HepG2 (cell line): ENCODE measurements around the gene RAD51D. TPM values are rescaled to one million over a fixed set of nuclear protein-coding genes. Genes with fewer than 3 reads are reported as not detected.

Source experiments
- ATAC-seq: fragments of 200-7000 bp; cut with Tn5 transposase; 3 replicates; pipeline ENCODE4 v1.9.1; 2020; ENCODE audit warnings: mild to moderate bottlenecking, moderate library complexity
- BruUV-seq: library from RNA; stranded (reverse); fragments of 400-500 nt; replicated peaks from 2 replicates; lab custom pipeline; 2021; lab: Mats Ljungman, UMichigan
- CTCF ChIA-PET: fragments of 300-600 bp; formaldehyde crosslinking; extraction: SDS; loops from one replicate; lab custom pipeline; 2021; ENCODE audit warnings: low total read pairs, inconsistent platforms, low intra/inter-chr PET ratio; lab: Yijun Ruan, JAX
- POLR2A ChIA-PET: fragments of 350-600 bp; sonication (Branson Sonifier 250); formaldehyde crosslinking; loops from one replicate; lab custom pipeline; 2020; ENCODE audit warnings: antibody characterized with exemption, inconsistent platforms; lab: Yijun Ruan, JAX
- DNase-seq: peaks from one replicate; pipeline ENCODE4 v3.0.0-alpha.2; 2015; ENCODE audit warnings: low spot score
- FAIRE-seq: peaks from 3 replicates; lab custom pipeline; 2011; peaks lifted over from hg19 to GRCh38; lab: Jason Lieb, UNC
- H2AFZ ChIP-seq: one replicate; pipeline ENCODE4 v1.6.1; 2011; ENCODE audit warnings: low read length, inconsistent platforms
- H3K27ac ChIP-seq: fragments of 300-600 bp; 3 replicates; pipeline ENCODE4 v1.8.0; 2011; ENCODE audit warnings: mixed run types, mild to moderate bottlenecking, mixed read lengths, low read length, inconsistent platforms; ENCODE audit not compliant: insufficient read depth; ENCODE audit errors: extremely low read length
- H3K27me3 ChIP-seq, 2 experiments: fragments of 200-600 bp in 1 of 2; 2 replicates in 1 of 2; 3 replicates in 1 of 2; pipeline versions ENCODE4 v1.6.0 to v1.8.0; 2011; ENCODE audit warnings: low read length in 2 of 2, mild to moderate bottlenecking in 2 of 2, moderate library complexity in 2 of 2, inconsistent platforms in 1 of 2; ENCODE audit not compliant: insufficient read depth in 2 of 2, control insufficient read depth in 1 of 2
- H3K36me3 ChIP-seq, 2 experiments: fragments of 200-600 bp in 1 of 2; replicated peaks in 1 of 2; 2 replicates in 1 of 2; 3 replicates in 1 of 2; pipeline versions ENCODE4 v1.5.1 to v1.8.0; 2011; ENCODE audit warnings: low read length in 2 of 2, inconsistent platforms in 1 of 2; ENCODE audit not compliant: insufficient read depth in 2 of 2, control insufficient read depth in 1 of 2
- H3K4me1 ChIP-seq: 2 replicates; pipeline ENCODE4 v1.5.1; 2012; ENCODE audit warnings: low read length, inconsistent platforms; ENCODE audit not compliant: insufficient read depth
- H3K4me2 ChIP-seq: 2 replicates; pipeline ENCODE4 v1.6.0; 2011; ENCODE audit warnings: low read depth, low read length, inconsistent platforms
- H3K4me3 ChIP-seq, 3 experiments: fragments of 200-600 bp in 1 of 3; sonication (generic), shearing (Covaris generic) in 1 of 3; replicated peaks in 1 of 3; 2 replicates each; pipeline ENCODE4 v1.5.1; 2011 to 2016; ENCODE audit warnings: low read length in 3 of 3, inconsistent platforms in 2 of 3, low read depth in 2 of 3, mild to moderate bottlenecking in 2 of 3, control low read depth in 1 of 3, mixed read lengths in 1 of 3; ENCODE audit not compliant: insufficient read depth in 1 of 3
- H3K79me2 ChIP-seq: one replicate; pipeline ENCODE4 v1.6.1; 2011; ENCODE audit warnings: low read length, inconsistent platforms; ENCODE audit not compliant: insufficient read depth
- H3K9ac ChIP-seq: 2 replicates; pipeline ENCODE4 v1.6.0; 2011; ENCODE audit warnings: mild to moderate bottlenecking, low read depth, low read length, inconsistent platforms; ENCODE audit not compliant: insufficient read depth
- H3K9me3 ChIP-seq: 2 replicates; pipeline ENCODE4 v1.5.1; 2012; ENCODE audit warnings: mild to moderate bottlenecking, low read length
- H4K20me1 ChIP-seq: 2 replicates; pipeline ENCODE4 v1.6.0; 2011; ENCODE audit warnings: inconsistent platforms, mild to moderate bottlenecking, low read length, moderate library complexity; ENCODE audit not compliant: insufficient read depth
- CHD2 ChIP-seq: IDR thresholded peaks from 2 replicates; pipeline ENCODE4 v1.6.1; 2011; ENCODE audit warnings: low read depth, low read length, improper control_type of control experiment
- GPBP1L1 ChIP-seq: sonication (generic); formaldehyde crosslinking; IDR thresholded peaks from 2 replicates; pipeline ENCODE4 v1.5.0; 2020; ENCODE audit warnings: mild to moderate bottlenecking, missing genetic modification reagents
- JDP2 ChIP-seq: sonication (generic); formaldehyde crosslinking; IDR thresholded peaks from 2 replicates; pipeline ENCODE4 v1.8.1; 2022; ENCODE audit warnings: missing genetic modification reagents, borderline replicate concordance
- KIAA2018 ChIP-seq: sonication (generic); formaldehyde crosslinking; IDR thresholded peaks from 2 replicates; pipeline ENCODE4 v1.5.0; 2020; ENCODE audit warnings: mild to moderate bottlenecking, missing genetic modification reagents, borderline replicate concordance
- PRMT3 ChIP-seq: sonication (generic); formaldehyde crosslinking; IDR thresholded peaks from 2 replicates; pipeline ENCODE4 v1.8.1; 2022; ENCODE audit warnings: low read depth, mild to moderate bottlenecking, moderate library complexity, missing genetic modification reagents, borderline replicate concordance
- TOPORS ChIP-seq: sonication (generic); formaldehyde crosslinking; IDR thresholded peaks from 2 replicates; pipeline ENCODE4 v1.8.0; 2023; ENCODE audit warnings: mild to moderate bottlenecking, missing genetic modification reagents
- ZNF367 ChIP-seq: sonication (generic); formaldehyde crosslinking; IDR thresholded peaks from 2 replicates; pipeline ENCODE4 v1.4.0; 2020; ENCODE audit warnings: missing genetic modification reagents, borderline replicate concordance
- ZNF543 ChIP-seq: sonication (generic); formaldehyde crosslinking; IDR thresholded peaks from 2 replicates; pipeline ENCODE4 v1.4.0; 2020; ENCODE audit warnings: mild to moderate bottlenecking, missing genetic modification reagents
- ZNF558 ChIP-seq: sonication (generic); formaldehyde crosslinking; IDR thresholded peaks from 2 replicates; pipeline ENCODE4 v1.9.0; 2022; ENCODE audit warnings: mild to moderate bottlenecking, missing genetic modification reagents, borderline replicate concordance
- ZSCAN12 ChIP-seq: sonication (generic); formaldehyde crosslinking; IDR thresholded peaks from 2 replicates; pipeline ENCODE4 v1.9.0; 2021; ENCODE audit warnings: mild to moderate bottlenecking, missing genetic modification reagents
- WGBS: methylation state at CpG from one replicate; pipeline ENCODE4 v1.1.6; 2017; ENCODE audit warnings: low lambda C conversion rate; 5-methylcytosine and 5-hydroxymethylcytosine counted together
- in situ Hi-C: cut with HindIII; loops from 2 replicates; pipeline ENCODE4 v1.10.0; 2017; ENCODE audit warnings: low pct_unique_long_range_greater_than_20kb; ENCODE audit not compliant: extremely low pct_ligation_motif_present
- intact Hi-C: fragments of 100-400 bp; cut with micrococcal nuclease; formaldehyde crosslinking; loops from one replicate; pipeline ENCODE4 v1.10.0; 2022; ENCODE audit not compliant: unreplicated experiment
- polyA plus RNA-seq, 8 experiments: library from polyadenylated mRNA; depleted of rRNA in 3 of 8; stranded (reverse) in 7 of 8; unstranded in 1 of 8; fragments of >200 nt; fragmentation: Illumina TruSeq in 4 of 8; extraction: Trizol in 4 of 8; gene quantifications; 2 replicates each; pipeline versions ENCODE4 v1.2.1 to v1.2.3, GENCODE V29; 2011 to 2016; ENCODE audit warnings: low read depth in 4 of 8, missing spikeins in 1 of 8, mixed read lengths in 1 of 8; ENCODE audit not compliant: insufficient read depth in 1 of 8
- total RNA-seq, 5 experiments: library from RNA; depleted of rRNA; stranded (reverse); fragments of >200 nt; fragmentation: Illumina TruSeq; extraction: Trizol; gene quantifications; 2 replicates each; pipeline ENCODE4 v1.2.3, GENCODE V29; 2016; ENCODE audit warnings: low read depth in 1 of 5

Gene RAD51D
- total and polyA plus RNA-seq, 2 of the 13 experiments (the other 11 are each of a cell fraction or from before 2014, with no cell fraction given), result 6.7 to 13.1 TPM

GRCh38 chr17:35089586-35090296 is 29.9 kb downstream of the RAD51D start (continued):
- TF ChIP-seq GPBP1L1 (CRISPR knock-in tag) (no peak), ZSCAN12 (CRISPR knock-in tag) (no peak), TOPORS (no peak), ZNF367 (CRISPR knock-in tag) (no peak)

GRCh38 chr17:35088881-35089585 is 30.6 kb downstream of the RAD51D start:
- peak; percentile 85 for ATAC-seq
- Histone ChIP-seq H3K36me3 (no peaks in the 10 kb centered on the region), H3K27ac (peak overlapping the region; percentile 83), H3K4me2 (peak overlapping the region; percentile 82), H4K20me1 (no peaks in the 10 kb centered on the region), H3K9me3 (no peaks in the 10 kb centered on the region), H3K9ac (peak overlapping the region; percentile 80), H3K79me2 (peaks cover 42% of the 10 kb centered on the region), H3K4me1 (peaks cover 43% of the 10 kb centered on the region), H3K27me3 (no peaks in the 10 kb centered on the region), H3K4me3 (peak overlapping the region; percentile 71 to 92 (median 72)), H2AFZ (peak overlapping the region; percentile 91)
- intact Hi-C loops (loop anchor here (1.0 to 5.0 kb wide), 5 partner anchors 26 to 91 kb away; partner anchors contain the start of genes RAD51D and RFFL), in situ Hi-C loops (no loop called here)
- ChIA-PET CTCF (interaction anchor here (1.2 to 3.0 kb wide), 3 partner anchors 31 to 91 kb away, joined by 4 to 21 read pairs (median 8); partner anchors contain the start of genes NLE1 and RAD51D), POLR2A (interaction anchor here (0.6 to 2.5 kb wide), 10 partner anchors 9 to 108 kb away, joined by 3 to 43 read pairs (median 6); partner anchors contain the start of genes LIG3 and RFFL)
- DNase-seq, result peak; percentile 64
- FAIRE-seq, result no peak
- BruUV-seq, result no TSS peak
- no CpG with 5 or more reads among the region's 80 CpGs for WGBS
- no peak for TF ChIP-seq JDP2 (CRISPR knock-in tag)
- TF ChIP-seq ZNF543, result 0 out of 2 replicates have a peak, but pooled peaks have one; percentile 6
- no peak for TF ChIP-seq PRMT3 (CRISPR knock-in tag)
- TF ChIP-seq ZNF558 (CRISPR knock-in tag), result peak; percentile 42; the same call in 1 of the 2 replicates
- TF ChIP-seq KIAA2018 (CRISPR knock-in tag), result no peak
- TF ChIP-seq CHD2, result no peak
